ENCODE results near the gene TAF1C.
A peak's percentile ranks its signal among the peaks of the same experiment; 100 is the strongest.
"Not testable (repeated sequence)": the region's sequence is repeated elsewhere in the genome, so short reads cannot be mapped to it uniquely, and the experiment has no call there.

The TAF1C gene

GRCh38 chr16:84186685-84187437 is at the start of gene TAF1C:
TSS of gene TAF1C (minus strand) at chr16:84187057. CDS start at chr16:84184988, 2,069 bp downstream.
- DNase-seq (ENCODE audit: low read depth in 3 of 3, low spot score in 1 of 3) = peak; percentile 76 to 93 (median 86)

GRCh38 chr16:84234321-84235241 is 47.7 kb upstream of the TAF1C start:
- DNase-seq (ENCODE audit: low read depth in 3 of 3, low spot score in 1 of 3) = no peak

- DNase-seq (ENCODE audit: low read depth in 3 of 3, low spot score in 1 of 3) = no peak
Observed at GRCh38 chr16:84233748-84234147, 46.9 kb upstream of the TAF1C start.

- no peak for DNase-seq (ENCODE audit: low read depth in 3 of 3, low spot score in 1 of 3)
Observed at GRCh38 chr16:84232969-84233368, 46.1 kb upstream of the TAF1C start.

- no peak for DNase-seq (ENCODE audit: low read depth in 3 of 3, low spot score in 1 of 3)
Observed at GRCh38 chr16:84232060-84232459, 45.2 kb upstream of the TAF1C start.

GRCh38 chr16:84229471-84229870 is 42.6 kb upstream of the TAF1C start:
- no peak for DNase-seq (ENCODE audit: low read depth in 3 of 3, low spot score in 1 of 3)

GRCh38 chr16:84228256-84228838 is 41.5 kb upstream of the TAF1C start:
- DNase-seq (ENCODE audit: low read depth in 3 of 3, low spot score in 1 of 3) = no peak

GRCh38 chr16:84227548-84227947 is 40.7 kb upstream of the TAF1C start:
- no peak for DNase-seq (ENCODE audit: low read depth in 3 of 3, low spot score in 1 of 3)

GRCh38 chr16:84226026-84226425 is 39.2 kb upstream of the TAF1C start:
- no peak for DNase-seq (ENCODE audit: low read depth in 3 of 3, low spot score in 1 of 3)

GRCh38 chr16:84225571-84225970 is 38.7 kb upstream of the TAF1C start:
- no peak for DNase-seq (ENCODE audit: low read depth in 3 of 3, low spot score in 1 of 3)

- DNase-seq (ENCODE audit: low read depth in 3 of 3, low spot score in 1 of 3) = no peak
Observed at GRCh38 chr16:84225126-84225525, 38.3 kb upstream of the TAF1C start.

- no peak for DNase-seq (ENCODE audit: low read depth in 3 of 3, low spot score in 1 of 3)
Observed at GRCh38 chr16:84224554-84224953, 37.7 kb upstream of the TAF1C start.

GRCh38 chr16:84223456-84223855 is 36.6 kb upstream of the TAF1C start:
- no peak for DNase-seq (ENCODE audit: low read depth in 3 of 3, low spot score in 1 of 3)

GRCh38 chr16:84220851-84221250 is 34.0 kb upstream of the TAF1C start:
- no peak for DNase-seq (ENCODE audit: low read depth in 3 of 3, low spot score in 1 of 3)

GRCh38 chr16:84218956-84219355 is 32.1 kb upstream of the TAF1C start:
- no peak for DNase-seq (ENCODE audit: low read depth in 3 of 3, low spot score in 1 of 3)

- no peak for DNase-seq (ENCODE audit: low read depth in 3 of 3, low spot score in 1 of 3)
Observed at GRCh38 chr16:84218176-84218823, 31.4 kb upstream of the TAF1C start.

GRCh38 chr16:84216144-84216543 is 29.3 kb upstream of the TAF1C start:
- not testable (repeated sequence) for DNase-seq (ENCODE audit: low read depth in 3 of 3, low spot score in 1 of 3)

- DNase-seq (ENCODE audit: low read depth in 3 of 3, low spot score in 1 of 3) = no peak
Observed at GRCh38 chr16:84215531-84215930, 28.7 kb upstream of the TAF1C start.

GRCh38 chr16:84214451-84215066 is 27.7 kb upstream of the TAF1C start:
- no peak for DNase-seq (ENCODE audit: low read depth in 3 of 3, low spot score in 1 of 3)

- no peak for DNase-seq (ENCODE audit: low read depth in 3 of 3, low spot score in 1 of 3)
Observed at GRCh38 chr16:84212631-84213030, 25.8 kb upstream of the TAF1C start.

- no peak for DNase-seq (ENCODE audit: low read depth in 3 of 3, low spot score in 1 of 3)
Observed at GRCh38 chr16:84212154-84212553, 25.3 kb upstream of the TAF1C start.

Measured in stimulated activated CD4-positive, alpha-beta T cell treated with anti-CD3 and anti-CD28 coated beads, TNF-alpha, amount 100 ng/mL, for 1 hour (primary cell).